OCI-LY1 (cell line): ENCODE measurements around the gene SLC12A7.

Source experiments
- H2AFZ ChIP-seq: fragments of 200-600 bp; sonication (generic), shearing (Covaris generic); 2 replicates; pipeline ENCODE4 v1.6.0; 2014; ENCODE audit warnings: antibody characterized with exemption, mild to moderate bottlenecking, low read length
- H3F3A ChIP-seq: fragments of 200-600 bp; sonication (generic), shearing (Covaris generic); 2 replicates; pipeline ENCODE4 v1.6.0; 2014; ENCODE audit warnings: mild to moderate bottlenecking, antibody characterized with exemption, low read length, moderate library complexity; ENCODE audit not compliant: insufficient read depth
- H3K27ac ChIP-seq: fragments of 200-600 bp; sonication (generic); 2 replicates; pipeline ENCODE4 v1.5.1; 2014; ENCODE audit warnings: low read length, mixed run types, mild to moderate bottlenecking, low read depth; ENCODE audit not compliant: poor library complexity, severe bottlenecking
- H3K27me3 ChIP-seq: fragments of 200-600 bp; sonication (generic); 2 replicates; pipeline ENCODE4 v1.6.0; 2014; ENCODE audit warnings: antibody characterized with exemption, mild to moderate bottlenecking, low read length, moderate library complexity; ENCODE audit not compliant: insufficient read depth
- H3K36me3 ChIP-seq: fragments of 200-600 bp; sonication (generic); 2 replicates; pipeline ENCODE4 v1.6.1; 2014; ENCODE audit warnings: mild to moderate bottlenecking, antibody characterized with exemption, low read length, moderate library complexity, mixed read lengths; ENCODE audit not compliant: insufficient read depth
- H3K4me1 ChIP-seq: fragments of 200-600 bp; sonication (generic); 2 replicates; pipeline ENCODE4 v1.5.1; 2014; ENCODE audit warnings: mild to moderate bottlenecking, low read length, moderate library complexity; ENCODE audit not compliant: insufficient read depth, severe bottlenecking
- H3K4me2 ChIP-seq: fragments of 200-600 bp; sonication (generic), shearing (Covaris generic); 2 replicates; pipeline ENCODE4 v1.6.1; 2014; ENCODE audit warnings: low read length
- H3K4me3 ChIP-seq: fragments of 200-600 bp; sonication (generic); 2 replicates; pipeline ENCODE4 v1.5.1; 2014; ENCODE audit warnings: low read length, low read depth, mild to moderate bottlenecking, mixed read lengths; ENCODE audit not compliant: poor library complexity, severe bottlenecking
- H3K79me2 ChIP-seq: fragments of 200-600 bp; shearing (Covaris generic); 2 replicates; pipeline ENCODE4 v1.6.1; 2016; ENCODE audit warnings: mixed run types, low read length, mixed read lengths; ENCODE audit not compliant: insufficient read depth
- H3K9ac ChIP-seq: fragments of 200-600 bp; sonication (generic), shearing (Covaris generic); 2 replicates; pipeline ENCODE4 v1.6.1; 2014; ENCODE audit warnings: mild to moderate bottlenecking, low read length, mixed read lengths
- H3K9me2 ChIP-seq: fragments of 200-600 bp; sonication (generic), shearing (Covaris generic); 2 replicates; pipeline ENCODE4 v1.6.1; 2014; ENCODE audit warnings: low read depth, mild to moderate bottlenecking, low read length, mixed read lengths
- H3K9me3 ChIP-seq: fragments of 200-600 bp; shearing (Covaris generic); 2 replicates; pipeline ENCODE4 v1.6.1; 2014; ENCODE audit warnings: low read length, mixed read lengths
- H4K20me1 ChIP-seq: fragments of 200-600 bp; sonication (generic), shearing (Covaris generic); 2 replicates; pipeline ENCODE4 v1.6.0; 2016; ENCODE audit warnings: mild to moderate bottlenecking, low read length; ENCODE audit not compliant: insufficient read depth
- EZH2 ChIP-seq: fragments of 200-600 bp; sonication (generic), shearing (Covaris generic); IDR thresholded peaks from 2 replicates; pipeline ENCODE4 v1.8.0; 2017; ENCODE audit warnings: borderline replicate concordance, mixed run types, mild to moderate bottlenecking, antibody characterized with exemption, low read length, moderate library complexity, mixed read lengths
- TF ChIP-seq, protein P1 (sequence below): fragments of 200-600 bp; sonication (generic), shearing (Covaris generic); IDR thresholded peaks from 2 replicates; pipeline ENCODE4 v1.5.1; 2017; ENCODE audit warnings: mild to moderate bottlenecking, antibody characterized with exemption, low read length, moderate library complexity, mixed read lengths

The SLC12A7 gene

DNA sequence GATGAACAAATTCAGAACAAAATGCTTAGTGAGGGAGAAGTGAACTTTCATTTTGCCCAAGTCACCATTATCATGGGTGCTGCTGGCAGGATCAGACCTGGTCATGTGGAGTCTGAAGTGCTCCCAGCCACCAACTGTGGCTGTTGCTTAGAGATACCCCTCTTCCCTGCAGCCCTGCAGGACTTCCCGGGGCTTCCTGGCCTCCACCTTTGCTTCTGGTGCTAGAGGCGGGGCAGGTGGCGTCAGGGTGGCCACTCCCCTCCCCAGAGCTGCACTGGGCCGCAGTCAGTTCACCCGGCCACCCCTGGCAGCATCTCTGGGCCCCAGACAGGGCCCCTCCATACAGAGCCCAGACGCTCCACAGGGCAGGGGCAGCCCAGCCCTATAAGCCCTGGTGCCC is 30.0 kb upstream of the SLC12A7 start:
- Histone ChIP-seq H3K9me2 (no peaks in the 10 kb centered on the region), H3K4me2 (no peak overlapping the region), H4K20me1 (no peaks in the 10 kb centered on the region), H3K79me2 (no peaks in the 10 kb centered on the region), H3K9ac (no peak overlapping the region), H3K4me3 (no peak overlapping the region), H3K27me3 (no peaks in the 10 kb centered on the region; the same call in 1 of the 2 replicates), H3K4me1 (no peaks in the 10 kb centered on the region), H2AFZ (no peak overlapping the region), H3F3A (no peaks in the 10 kb centered on the region), H3K27ac (no peak overlapping the region), H3K36me3 (no peaks in the 10 kb centered on the region), H3K9me3 (no peaks in the 10 kb centered on the region)
- TF ChIP-seq EZH2 = no peak
- TF ChIP-seq, protein P1, sequence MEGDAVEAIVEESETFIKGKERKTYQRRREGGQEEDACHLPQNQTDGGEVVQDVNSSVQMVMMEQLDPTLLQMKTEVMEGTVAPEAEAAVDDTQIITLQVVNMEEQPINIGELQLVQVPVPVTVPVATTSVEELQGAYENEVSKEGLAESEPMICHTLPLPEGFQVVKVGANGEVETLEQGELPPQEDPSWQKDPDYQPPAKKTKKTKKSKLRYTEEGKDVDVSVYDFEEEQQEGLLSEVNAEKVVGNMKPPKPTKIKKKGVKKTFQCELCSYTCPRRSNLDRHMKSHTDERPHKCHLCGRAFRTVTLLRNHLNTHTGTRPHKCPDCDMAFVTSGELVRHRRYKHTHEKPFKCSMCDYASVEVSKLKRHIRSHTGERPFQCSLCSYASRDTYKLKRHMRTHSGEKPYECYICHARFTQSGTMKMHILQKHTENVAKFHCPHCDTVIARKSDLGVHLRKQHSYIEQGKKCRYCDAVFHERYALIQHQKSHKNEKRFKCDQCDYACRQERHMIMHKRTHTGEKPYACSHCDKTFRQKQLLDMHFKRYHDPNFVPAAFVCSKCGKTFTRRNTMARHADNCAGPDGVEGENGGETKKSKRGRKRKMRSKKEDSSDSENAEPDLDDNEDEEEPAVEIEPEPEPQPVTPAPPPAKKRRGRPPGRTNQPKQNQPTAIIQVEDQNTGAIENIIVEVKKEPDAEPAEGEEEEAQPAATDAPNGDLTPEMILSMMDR = no peak

DNA sequence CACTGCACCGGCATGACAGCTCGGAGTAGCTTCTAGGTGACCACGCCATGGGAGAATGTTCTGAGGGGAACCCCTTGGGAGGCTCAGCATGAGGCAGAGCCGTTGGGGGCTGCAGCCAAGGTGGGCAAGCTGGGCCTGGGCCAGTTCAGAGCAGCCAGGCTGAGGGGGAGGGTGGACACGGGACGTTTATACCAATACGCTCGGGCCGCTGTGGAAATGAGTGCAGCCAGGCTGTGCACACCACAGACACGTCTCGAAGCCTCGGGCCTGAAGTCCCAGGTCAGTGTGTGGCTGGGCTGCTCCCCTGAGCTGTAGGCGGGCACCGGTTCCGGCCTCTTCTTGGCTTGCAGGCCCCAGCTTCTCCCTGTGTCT is 28.9 kb upstream of the SLC12A7 start:
- H3K4me3 ChIP-seq = no peak overlapping the region
- TF ChIP-seq, protein P1 = no peak
- no peak for TF ChIP-seq EZH2
- no peaks in the 10 kb centered on the region for H4K20me1 ChIP-seq
- H3F3A ChIP-seq = no peaks in the 10 kb centered on the region
- H3K27me3 ChIP-seq = no peaks in the 10 kb centered on the region; the same call in 1 of the 2 replicates
- H3K79me2 ChIP-seq = no peaks in the 10 kb centered on the region
- H2AFZ ChIP-seq = no peak overlapping the region
- no peaks in the 10 kb centered on the region for H3K4me1 ChIP-seq
- no peak overlapping the region for H3K27ac ChIP-seq
- no peaks in the 10 kb centered on the region for H3K36me3 ChIP-seq
- H3K9ac ChIP-seq = no peak overlapping the region
- H3K9me3 ChIP-seq = no peaks in the 10 kb centered on the region
- H3K9me2 ChIP-seq = no peaks in the 10 kb centered on the region
- no peak overlapping the region for H3K4me2 ChIP-seq

DNA sequence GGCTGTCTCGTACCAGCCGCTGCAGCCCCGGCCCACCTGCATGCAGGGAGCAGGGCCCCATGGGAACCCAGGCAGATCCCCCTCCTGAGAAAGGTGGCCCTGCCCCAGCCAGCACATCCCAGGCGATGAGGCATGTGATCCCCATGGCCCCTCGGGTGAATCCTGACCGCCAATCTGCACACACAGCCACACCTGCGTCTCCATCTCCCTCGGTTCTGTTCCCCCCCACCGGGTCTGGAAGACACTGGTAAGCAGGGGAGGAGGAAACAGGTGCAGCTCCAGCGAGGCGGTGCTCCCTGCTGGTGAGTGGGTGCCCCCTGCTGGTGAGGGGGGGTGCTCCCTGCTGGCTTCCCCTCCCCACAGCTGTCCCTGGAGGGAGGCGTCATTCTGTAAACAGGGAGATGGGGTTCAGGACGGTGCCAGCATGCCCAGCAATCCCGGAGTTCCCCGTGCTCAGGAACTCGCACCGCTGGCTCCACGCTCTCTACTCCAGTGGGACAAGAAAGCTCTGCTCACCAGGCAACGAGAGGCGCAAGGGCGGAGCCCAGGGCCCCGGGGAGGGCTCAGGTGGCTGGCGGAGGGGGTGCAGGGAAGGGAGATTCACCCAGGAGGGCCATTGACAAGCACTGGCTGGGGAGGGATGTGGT is 28.4 kb upstream of the SLC12A7 start:
- H3K27ac ChIP-seq = no peak overlapping the region
- no peak overlapping the region for H3K4me3 ChIP-seq

More for the DNA sequence above, 28.4 kb upstream of the SLC12A7 start:
- Histone ChIP-seq H2AFZ (no peak overlapping the region), H3F3A (no peaks in the 10 kb centered on the region), H4K20me1 (no peaks in the 10 kb centered on the region), H3K36me3 (no peaks in the 10 kb centered on the region), H3K4me2 (no peak overlapping the region), H3K9ac (no peak overlapping the region), H3K9me3 (no peaks in the 10 kb centered on the region), H3K27me3 (no peaks in the 10 kb centered on the region; the same call in 1 of the 2 replicates), H3K4me1 (no peaks in the 10 kb centered on the region), H3K9me2 (no peaks in the 10 kb centered on the region), H3K79me2 (no peaks in the 10 kb centered on the region)
- no peak for TF ChIP-seq EZH2
- TF ChIP-seq, protein P1 = peak; percentile 82
